C4-2B (cell line): Measurements from ENCODE around the gene CCDC61.

Experiments used
- H3K27ac ChIP-seq: fragments of 450-650 bp; 2 replicates; pipeline ENCODE4 v1.5.1; 2017
- CTCF ChIP-seq: fragments of 450-650 bp; conservative IDR thresholded peaks from 2 replicates; pipeline ENCODE4 v1.5.1; 2017; ENCODE audit warnings: mild to moderate bottlenecking
- ZFX ChIP-seq: fragments of 450-650 bp; IDR thresholded peaks from 2 replicates; pipeline ENCODE4 v1.6.1; 2017

Gene CCDC61

GRCh38 chr19:46067691-46068090 lies 72.4 kb downstream of the CCDC61 start:
- H3K27ac ChIP-seq, result no peak overlapping the region
- no peak for TF ChIP-seq ZFX
- no peak for TF ChIP-seq CTCF
